CD4-positive, alpha-beta T cell treated with Interleukin-10 for 1 hour (primary cell): ENCODE results near the gene TRIM44.
"Not testable (repeated sequence)": the region's sequence is repeated elsewhere in the genome, so short reads cannot be mapped to it uniquely, and the experiment has no call there.

Source experiments
- DNase-seq: peaks from one replicate; pipeline ENCODE4 v3.0.0-alpha.2; 2020

Gene TRIM44

DNA sequence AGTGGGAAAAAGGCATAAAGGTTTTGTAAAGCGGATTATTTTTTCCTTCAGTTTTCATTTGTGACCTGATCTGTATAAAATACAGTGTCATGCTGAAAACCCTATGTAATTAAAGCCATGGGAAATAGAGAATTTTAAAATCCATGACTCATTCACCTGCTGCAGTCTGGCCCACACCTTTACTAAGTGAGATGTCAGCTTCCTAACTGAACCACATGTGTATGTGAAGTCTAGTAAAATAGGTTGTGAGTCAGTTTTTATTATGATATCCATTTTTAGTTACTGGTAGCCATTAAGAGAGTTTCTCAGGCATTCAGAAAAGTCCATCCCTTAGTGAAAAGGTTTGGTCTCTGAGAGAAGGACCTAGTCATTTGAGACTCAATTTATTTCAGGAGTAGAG, 60.9 kb downstream of the TRIM44 start:
- DNase-seq = no peak

DNA sequence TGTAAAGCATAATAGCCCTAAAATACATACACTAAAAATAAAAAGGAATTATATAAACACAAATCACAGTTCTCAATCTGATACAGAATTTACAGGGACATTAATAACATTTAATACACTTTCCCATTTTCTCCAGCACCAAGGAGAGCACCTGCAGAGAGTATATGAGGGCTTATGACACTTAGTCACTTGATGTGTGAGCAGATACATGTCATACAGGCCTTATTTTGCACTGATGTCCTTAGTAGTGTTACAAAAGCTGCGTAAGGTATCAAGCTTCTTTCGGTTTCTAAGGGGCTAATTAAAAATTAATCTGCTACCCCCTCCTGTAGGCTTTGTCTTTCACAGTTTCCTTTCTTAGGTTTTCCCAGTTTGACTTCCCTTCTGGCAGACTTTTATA, 61.3 kb downstream of the TRIM44 start:
- no peak for DNase-seq

DNA sequence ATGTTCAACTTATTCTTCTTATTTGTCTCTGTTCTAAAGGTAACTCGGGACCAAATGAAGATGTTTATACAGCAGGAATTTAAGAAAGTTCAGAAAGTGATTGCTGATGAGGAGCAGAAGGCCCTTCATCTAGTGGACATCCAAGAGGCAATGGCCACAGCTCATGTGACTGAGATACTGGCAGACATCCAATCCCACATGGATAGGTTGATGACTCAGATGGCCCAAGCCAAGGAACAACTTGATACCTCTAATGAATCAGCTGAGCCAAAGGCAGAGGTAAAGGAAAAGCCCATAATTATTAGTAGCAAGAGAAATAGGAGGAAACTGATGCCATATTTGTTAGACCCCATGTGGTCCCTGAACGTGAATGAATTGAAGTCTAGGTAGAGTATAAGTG, 63.3 kb downstream of the TRIM44 start:
- DNase-seq = no peak

DNA sequence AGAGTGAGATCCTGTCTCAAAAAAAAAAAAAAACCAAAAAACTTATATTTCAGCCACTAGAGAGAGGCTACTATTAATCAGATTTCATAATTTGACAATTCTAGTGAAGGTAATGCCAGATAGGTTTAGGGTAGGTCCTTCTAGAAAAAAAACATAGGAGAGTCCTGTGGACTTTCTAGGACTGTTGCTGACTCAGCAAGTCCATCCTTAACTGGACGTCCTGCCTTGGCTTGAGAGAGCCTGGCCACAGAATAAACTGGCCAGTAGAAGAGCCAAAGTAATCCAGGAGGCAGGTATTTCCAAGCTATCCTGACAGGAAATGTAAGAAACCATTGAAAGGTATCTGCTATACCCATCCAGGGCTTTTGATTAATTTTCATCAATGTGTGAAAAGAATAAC, 64.6 kb downstream of the TRIM44 start:
- DNase-seq = no peak

DNA sequence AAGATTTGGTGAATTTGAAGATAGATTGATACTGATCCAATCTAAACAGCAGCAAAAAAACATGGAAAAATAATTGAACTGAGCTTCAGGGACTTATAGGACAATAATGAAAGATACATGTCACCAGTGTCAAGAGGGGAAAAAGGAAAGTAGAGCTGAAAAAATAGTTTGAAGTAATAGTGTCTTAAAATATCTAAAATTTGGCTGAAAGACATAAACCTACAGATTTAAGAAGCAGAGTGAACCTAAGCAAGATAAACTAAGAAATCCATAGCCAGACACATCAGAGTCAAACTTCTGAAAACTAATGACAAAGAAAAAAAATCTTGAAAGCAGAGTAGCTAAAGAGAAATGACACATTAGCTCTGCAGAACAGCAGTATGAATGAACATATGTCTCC, 67.7 kb downstream of the TRIM44 start:
- no peak for DNase-seq

DNA sequence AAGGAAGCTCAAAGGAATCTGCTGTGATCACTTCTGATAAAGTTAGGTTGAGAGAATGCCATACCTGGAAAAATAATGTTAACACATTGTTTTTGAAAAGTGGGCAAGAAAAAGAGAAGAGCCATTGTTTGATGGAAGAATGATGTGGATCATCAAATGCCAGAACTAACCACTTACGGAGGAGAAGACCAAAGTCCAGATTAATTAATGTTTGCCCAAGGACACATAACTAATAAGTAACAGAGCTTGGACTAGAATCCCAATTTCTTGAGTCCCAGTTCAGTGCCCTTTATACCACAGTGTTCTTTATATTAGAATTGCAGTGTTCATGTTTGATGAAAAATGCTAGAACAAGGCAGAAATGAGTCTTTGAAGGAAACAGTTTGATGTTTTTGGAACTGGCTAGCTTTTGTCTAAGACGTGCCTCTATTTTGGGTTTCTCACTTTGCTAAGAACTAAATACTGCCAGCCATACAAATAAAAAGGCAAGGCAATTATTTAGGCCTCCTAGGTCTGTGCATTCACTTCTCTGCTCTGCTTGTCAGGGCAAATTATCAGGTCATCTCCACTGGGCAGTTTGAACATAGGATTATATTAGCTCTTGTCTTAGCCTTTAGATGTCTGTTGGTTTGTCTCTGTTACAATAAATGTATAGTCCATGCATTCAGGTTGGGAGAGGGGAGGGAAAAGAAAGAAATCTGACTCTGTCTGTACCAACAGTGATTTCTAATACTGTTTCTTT, 72.3 kb downstream of the TRIM44 start:
- DNase-seq = no peak

DNA sequence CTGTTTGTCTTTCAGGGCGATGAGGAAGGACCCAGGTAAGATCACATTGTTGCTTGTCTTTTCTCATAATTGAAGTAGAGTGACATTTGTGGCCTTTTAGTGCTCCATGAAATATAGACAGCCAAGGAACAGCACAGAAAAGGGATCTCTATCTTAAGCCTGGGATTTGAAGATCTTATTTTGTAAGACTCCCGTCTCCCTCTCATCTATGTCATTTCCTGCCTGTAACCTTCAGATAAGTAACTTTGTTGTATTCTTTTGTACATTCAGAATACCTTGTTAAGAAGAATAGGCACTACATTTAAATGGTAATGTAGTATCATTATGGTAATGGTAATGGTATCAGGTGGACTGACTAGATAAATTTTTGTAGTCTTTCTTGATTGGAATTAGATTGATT, 72.8 kb downstream of the TRIM44 start:
- no peak for DNase-seq

DNA sequence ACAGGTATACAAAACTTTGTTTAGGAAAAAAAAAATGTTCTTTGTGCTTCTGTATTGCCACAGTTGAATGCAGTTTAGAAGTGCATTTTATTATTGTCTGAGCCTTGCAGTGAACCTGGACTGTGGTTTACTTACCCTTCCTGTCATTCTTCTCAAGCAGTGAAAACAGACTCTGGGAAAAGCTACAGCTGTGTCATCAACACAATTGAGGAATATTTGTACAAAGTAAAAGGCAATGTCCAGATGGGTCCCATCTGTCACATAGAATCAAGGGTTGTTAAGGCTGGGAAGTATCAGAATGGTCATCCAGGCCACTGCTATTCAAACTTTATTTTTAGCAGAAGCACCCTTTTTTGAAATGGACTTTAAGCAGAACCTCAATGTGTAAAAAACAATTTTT, 73.3 kb downstream of the TRIM44 start:
- no peak for DNase-seq

DNA sequence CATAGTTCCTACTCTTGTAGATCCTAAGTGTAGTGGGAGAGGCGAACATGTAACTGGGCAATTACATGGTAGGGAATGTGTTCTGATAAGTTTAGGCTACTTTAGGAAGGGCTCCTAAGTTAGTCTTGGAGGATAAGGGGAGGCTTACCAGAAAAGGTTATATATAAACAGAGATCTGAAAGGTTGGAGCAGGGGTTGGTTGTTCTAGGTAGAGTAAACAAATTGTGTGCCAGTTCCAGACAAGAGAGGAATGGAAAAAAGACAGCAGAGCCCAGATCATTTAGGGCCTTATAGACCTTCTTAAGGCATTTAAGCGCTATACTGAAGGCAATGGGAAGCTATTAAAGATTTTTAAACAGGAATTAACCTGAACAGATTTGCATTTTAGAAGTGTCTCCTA, 74.4 kb downstream of the TRIM44 start:
- no peak for DNase-seq

DNA sequence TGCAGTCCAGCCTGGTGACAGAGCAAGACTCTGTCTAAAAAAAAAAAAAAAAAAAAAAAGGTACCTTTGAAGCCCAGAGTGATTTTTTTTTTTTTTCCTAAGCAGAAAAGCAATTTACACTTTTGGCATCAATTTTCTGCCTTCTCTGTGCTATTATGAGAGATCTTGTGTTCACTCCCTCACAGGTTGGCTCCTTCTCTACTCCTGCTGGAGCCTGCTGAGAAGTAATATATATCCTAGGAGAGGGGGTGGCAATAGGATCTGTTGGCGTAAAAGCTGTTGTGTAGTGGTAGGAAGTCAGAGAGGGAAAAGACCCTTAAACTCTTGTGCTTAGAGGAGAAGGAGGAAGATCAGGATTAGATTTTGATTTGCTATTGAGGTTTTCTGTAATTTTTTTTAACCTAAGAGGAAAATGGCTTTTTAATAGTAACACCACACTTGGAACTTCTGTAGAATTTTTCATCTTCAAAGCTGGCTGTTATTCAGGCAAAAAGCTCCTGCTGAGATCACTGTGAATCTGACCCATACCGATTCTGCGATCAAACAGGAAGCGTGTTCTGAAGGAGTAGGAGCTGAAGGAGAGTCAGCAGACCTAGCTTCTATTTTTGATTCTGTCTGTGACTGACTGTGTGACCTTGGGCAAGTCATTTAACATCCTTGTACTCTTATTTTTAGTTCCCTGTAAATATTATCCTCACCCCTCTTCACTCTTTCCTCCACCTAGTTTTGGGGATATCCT, 77.7 kb downstream of the TRIM44 start:
- no peak for DNase-seq

DNA sequence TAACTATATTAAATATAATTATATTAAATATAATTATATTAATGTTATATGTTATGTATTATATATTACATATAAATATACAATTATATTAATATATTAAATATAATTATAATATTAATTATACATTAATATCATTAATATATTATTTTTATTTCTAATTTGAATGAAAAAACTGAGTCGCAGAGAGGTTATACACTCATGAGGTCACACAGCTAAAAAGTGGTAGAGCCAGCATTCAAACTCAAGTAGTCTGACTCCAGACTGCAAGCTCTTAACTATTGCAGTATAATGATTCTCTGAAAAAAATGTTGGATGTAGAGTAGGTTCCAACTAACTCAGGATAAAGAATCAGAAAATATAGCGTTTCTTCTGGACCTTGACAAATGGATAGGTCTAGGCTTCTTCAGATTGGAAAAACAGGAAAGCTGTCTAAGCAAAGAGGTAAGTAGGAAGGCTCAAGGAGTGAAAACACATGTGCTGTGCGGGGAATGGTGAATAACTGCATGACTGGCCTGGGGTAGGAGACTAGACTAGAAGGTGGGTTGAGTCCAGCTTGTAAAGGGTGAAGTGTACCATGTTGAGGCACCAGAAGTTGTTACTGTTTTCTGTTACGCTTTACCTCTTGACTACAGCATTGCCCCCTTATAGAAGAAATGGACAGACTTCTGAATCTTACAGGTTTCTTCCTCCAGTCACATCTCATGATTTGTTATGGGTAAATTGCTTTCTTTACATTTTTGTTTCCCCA, 80.3 kb downstream of the TRIM44 start:
- no peak for DNase-seq

DNA sequence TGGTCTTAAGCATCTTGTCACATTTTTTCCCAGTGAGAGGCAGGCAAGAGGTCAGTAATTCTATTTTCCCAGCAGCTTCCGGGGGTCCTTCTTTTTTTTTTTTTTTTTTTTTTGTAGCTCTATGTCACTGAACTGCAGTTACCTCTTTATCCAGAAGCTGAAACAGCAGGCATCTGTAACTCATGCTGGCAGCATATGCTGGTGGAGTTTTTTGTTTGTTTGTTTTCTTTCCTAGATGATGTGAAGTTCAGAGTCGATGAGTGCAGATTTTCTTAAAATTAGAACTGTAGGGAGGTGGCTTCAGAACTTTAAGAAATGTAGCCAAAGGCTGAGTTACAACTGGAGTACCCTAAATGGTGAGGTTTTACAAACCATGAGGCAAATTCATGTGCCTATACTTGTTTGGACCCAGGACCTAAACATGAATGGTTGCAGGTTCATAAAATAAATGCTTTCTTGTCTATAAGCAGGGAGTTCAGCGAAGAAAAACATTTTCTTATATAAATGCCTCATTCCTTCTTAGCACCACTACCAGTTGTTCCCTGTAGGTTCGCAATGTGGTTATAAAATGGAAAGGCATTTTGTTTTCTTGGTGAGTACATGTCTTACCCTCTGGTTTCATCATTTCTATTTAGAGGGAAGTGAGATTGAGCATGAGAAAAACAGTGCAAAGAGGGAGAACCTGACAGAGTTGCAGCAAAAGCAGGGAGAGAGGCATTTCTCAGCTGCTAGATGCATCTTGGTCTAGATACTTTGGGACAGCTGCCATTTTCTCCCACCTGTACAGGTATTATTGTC, 84.0 kb downstream of the TRIM44 start:
- no peak for DNase-seq

DNA sequence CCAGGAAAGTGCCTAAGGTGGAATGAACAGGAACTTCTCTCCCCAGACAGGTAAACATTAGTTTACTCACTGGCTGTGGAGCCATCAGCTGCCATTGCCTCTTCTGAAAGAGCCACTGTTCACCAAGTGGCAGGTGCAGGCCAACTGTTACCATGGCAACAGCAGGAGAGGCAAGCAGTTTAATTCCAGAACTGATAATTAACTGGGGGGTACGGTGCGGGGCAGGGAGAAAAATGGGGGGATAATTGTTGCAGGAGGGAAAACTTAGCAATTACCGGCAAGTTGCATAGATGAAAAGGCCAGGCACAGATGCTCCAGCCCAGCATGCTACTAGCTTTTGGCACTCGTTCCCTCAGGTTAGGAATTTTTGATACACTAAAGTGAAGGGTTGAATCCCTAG, 85.1 kb downstream of the TRIM44 start:
- DNase-seq = no peak

DNA sequence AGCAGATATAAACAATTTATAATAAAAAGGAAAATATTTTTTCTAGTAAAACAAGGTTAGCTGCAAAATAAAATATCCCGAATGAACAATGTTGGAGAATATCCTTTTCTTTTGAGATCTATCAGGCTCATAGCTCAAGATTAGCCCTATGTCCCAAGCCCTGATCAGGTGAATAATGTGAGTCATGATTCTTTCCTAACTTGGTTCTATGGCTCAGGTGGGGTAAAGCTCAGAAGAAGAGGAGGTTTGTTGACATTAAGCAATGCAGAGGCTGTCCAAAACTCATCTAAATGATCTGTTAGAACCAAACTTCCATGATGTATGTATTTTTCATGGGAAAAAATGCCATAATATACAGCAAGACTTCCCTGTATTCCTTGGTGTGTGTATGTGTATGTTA, 86.1 kb downstream of the TRIM44 start:
- no peak for DNase-seq

DNA sequence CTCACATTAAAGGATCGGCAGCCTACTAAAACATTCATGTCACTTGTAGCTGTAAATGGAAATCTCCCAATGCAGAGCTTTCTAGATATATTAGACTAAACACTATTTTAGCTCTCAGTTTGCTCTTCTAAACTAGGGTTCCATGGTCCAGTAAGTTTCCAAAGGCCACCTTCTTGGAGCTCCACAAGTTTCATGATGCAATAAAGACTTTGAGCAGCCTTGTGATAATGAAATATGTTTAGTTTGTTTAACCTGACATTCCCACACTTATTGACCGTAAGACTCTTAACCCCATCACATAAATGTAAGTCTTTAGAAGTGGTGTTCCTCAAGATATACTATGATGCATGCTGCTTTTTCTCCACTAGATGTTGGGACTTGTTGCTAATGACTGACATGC, 87.7 kb downstream of the TRIM44 start:
- DNase-seq = no peak

DNA sequence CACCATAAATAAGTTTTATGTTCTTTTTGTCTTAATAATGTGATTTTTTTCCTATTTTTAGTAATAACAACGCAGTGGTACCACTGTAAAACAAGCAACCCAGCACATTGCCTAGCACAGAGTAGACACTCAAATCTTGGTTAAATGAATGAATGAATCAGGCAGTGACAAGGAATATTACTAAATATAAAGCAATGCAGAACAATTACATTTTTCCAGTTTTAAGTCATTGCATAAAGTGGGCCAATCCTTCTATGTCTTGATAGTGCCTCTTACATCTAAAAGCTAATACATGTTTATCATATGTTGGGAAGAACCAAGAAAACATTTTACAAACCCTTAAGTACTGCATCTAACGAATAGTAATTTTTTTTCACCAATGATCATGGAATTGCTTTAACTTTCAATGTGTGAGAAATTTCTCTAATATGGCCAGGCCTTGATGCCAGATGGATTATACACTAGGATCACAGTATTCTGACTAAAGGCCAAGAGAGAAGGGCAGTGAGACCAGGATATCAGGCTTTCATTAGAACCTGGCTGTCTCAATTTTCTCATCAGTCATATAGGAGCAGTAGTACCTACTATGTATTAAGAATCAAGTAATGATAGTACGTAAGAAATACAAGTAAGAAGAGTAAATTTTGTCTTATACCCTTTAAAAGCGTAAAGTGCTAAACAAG, 88.5 kb downstream of the TRIM44 start:
- no peak for DNase-seq

DNA sequence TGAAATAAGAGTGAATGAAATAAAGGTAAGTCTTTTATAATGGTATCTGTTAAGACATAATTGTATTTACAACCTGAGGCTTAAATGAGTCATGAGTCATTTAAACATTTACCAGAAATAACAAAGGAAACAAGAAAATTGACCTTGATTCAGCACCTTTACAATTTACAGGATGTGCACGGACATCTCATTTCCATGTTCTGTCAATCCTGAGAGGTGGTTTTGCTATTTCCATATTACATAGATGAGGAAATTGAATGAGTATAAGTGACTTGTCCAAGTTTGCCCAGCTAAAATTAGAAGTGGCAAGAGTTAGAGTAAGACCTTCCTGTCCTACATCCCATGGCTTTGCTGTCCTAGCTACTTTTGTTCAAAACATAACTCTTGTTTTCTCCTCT, 89.1 kb downstream of the TRIM44 start:
- no peak for DNase-seq

DNA sequence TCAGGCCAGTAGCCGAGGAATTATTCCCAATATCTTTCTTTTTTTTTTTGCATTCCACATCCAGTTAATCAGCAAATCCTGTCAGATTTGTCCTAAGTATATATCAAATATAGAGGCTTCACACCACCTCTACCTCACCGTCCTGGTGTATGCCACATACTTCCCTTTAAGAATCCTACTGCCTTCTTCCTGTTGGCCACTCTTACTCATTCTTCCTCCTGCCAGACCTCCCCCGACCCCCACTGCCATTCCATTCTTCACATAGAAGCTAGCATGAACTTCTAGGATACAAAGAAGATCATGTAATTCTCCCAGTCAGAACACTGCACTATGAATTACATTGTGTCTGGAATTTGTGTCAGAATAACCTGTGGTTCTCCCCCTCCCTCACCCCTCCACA, 89.5 kb downstream of the TRIM44 start:
- no peak for DNase-seq

DNA sequence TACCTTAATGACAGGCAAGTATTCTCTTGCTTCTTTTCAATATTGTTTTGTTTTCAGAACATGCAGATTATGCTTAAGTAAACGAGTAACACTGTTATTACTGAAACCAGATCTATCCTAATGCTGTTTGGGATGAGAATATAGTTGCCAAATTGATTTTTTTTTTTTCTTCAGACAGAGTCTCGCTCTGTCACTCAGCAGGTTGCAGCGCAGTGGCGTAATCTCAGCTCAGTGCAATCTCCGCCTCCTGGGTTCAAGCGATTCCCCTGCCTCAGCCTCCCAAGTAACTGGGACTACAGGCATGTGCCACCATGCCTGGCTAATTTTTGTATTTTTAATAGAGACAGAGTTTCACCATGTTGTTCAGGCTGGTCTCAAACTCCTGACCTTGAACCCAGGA, 91.0 kb downstream of the TRIM44 start:
- DNase-seq = not testable (repeated sequence)

DNA sequence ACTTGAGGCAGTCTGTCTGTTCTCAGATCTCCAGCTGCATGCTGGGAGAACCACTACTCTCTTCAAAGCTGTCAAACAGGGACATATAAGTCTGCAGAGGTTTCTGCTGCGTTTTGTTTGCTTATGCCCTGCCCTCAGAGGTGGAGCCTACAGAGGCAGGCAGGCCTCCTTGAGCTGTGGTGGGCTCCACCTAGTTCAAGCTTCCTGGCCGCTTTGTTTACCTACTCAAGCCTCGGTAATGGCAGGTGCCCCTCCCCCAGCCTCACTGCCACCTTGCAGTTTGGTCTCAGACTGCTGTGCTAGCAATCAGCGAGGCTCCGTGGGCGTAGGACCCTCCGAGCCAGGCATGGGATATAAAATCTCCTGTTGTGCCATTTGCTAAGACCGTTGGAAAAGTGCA, 97.4 kb downstream of the TRIM44 start:
- not testable (repeated sequence) for DNase-seq

DNA sequence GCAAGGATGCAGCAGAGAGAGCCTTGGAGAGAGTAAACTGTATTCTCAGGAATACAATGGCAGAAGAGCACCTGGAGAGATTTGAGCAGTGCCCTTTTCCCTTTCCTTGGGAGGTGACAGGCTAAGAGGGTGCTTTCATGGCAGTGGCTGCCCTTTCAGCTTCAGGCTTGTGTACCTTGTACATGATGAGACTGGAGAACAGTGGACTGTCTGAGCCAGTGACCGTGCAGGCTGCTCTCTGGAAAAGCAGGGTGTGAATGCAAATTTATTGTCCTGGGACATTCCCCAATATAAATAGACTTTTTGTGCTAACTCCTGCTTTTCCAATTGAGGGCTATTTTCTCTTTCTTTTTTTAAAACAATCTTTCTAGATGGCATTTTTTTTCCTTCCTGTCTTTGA, 99.3 kb downstream of the TRIM44 start:
- no peak for DNase-seq

DNA sequence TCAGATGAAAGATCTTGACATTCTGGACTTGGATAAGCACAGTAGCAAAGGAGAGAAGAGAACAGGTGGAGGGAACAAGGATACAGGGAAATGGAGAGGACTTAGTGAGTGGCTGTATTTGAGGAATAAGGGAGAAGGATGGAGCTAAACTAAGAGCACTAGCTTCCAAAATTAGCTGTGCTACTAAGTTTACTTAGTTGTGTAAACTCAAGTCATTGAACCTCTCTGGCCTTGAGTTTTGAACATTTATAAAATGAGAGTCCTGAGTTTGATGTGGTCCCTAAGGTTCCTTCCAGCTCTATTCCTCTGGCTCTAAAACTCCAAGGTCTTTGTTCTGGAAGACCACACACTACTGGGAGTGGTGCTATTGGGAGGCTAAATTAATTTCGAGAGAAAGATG, 100.7 kb downstream of the TRIM44 start:
- DNase-seq = no peak

DNA sequence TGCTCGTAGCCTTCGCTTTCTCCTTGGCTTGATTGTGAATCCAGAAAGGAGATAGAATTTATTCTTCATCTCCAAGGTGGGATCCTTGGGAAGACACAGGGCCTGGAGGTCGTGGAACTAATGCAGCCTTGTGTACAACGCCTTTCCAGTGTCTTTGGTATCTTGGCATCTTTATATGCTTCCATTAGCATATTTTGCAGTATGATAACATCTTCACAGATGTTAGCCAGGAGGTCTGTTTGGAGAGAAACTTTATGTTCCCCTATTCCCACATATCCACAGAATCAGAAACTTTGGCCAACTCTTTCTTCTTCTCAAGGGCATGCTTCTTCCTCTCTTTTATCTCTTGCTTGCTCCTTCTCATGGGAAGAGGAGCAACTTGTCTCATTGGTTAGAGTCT, 101.2 kb downstream of the TRIM44 start:
- DNase-seq = no peak
